Neural cell (in vitro differentiated cells): ENCODE results near the gene MAST4. TPM values are rescaled to one million over a fixed set of nuclear protein-coding genes. Genes with fewer than 3 reads are reported as not detected.

Experiments
- H2AFZ ChIP-seq: fragments of 200-600, 300-800 bp; sonication (generic), shearing (Covaris generic); 2 replicates; pipeline ENCODE4 v1.6.0; 2014; ENCODE audit warnings: low read depth, mild to moderate bottlenecking, antibody characterized with exemption, low read length, moderate library complexity
- H3F3A ChIP-seq: fragments of 200-600 bp; shearing (Covaris generic); 2 replicates; pipeline ENCODE4 v1.6.1; 2016; ENCODE audit warnings: mild to moderate bottlenecking, moderate library complexity, mixed read lengths, antibody characterized with exemption, low read length; ENCODE audit not compliant: insufficient read depth, poor library complexity, severe bottlenecking
- H3K27ac ChIP-seq: fragments of 200-600, 300-800 bp; sonication (generic), shearing (Covaris generic); 2 replicates; pipeline ENCODE4 v1.5.1; 2014; ENCODE audit warnings: mild to moderate bottlenecking, low read length, moderate library complexity
- H3K27me3 ChIP-seq: fragments of 300-800, 200-600 bp; sonication (generic), shearing (Covaris generic); 2 replicates; pipeline ENCODE4 v1.6.0; 2014; ENCODE audit warnings: mild to moderate bottlenecking, low read depth, low read length, moderate library complexity; ENCODE audit not compliant: insufficient read depth
- H3K36me3 ChIP-seq: fragments of 300-800, 200-600 bp; sonication (generic), shearing (Covaris generic); 2 replicates; pipeline ENCODE4 v1.5.1; 2014; ENCODE audit warnings: mild to moderate bottlenecking, antibody characterized with exemption, low read length, moderate library complexity; ENCODE audit not compliant: insufficient read depth
- H3K4me2 ChIP-seq: fragments of 300-800, 200-600 bp; sonication (generic), shearing (Covaris generic); 2 replicates; pipeline ENCODE4 v1.6.0; 2014; ENCODE audit warnings: mild to moderate bottlenecking, low read length
- H3K4me3 ChIP-seq: fragments of 300-800, 200-600 bp; sonication (generic), shearing (Covaris generic); 2 replicates; pipeline ENCODE4 v1.5.1; 2014; ENCODE audit warnings: mild to moderate bottlenecking, low read length, moderate library complexity
- H3K79me2 ChIP-seq: fragments of 200-600 bp; shearing (Covaris generic); replicated peaks from 2 replicates; pipeline ENCODE4 v1.6.0; 2014; ENCODE audit warnings: mild to moderate bottlenecking, low read length, moderate library complexity; ENCODE audit not compliant: insufficient read depth
- H3K9ac ChIP-seq: fragments of 300-800, 200-600 bp; sonication (generic), shearing (Covaris generic); 2 replicates; pipeline ENCODE4 v1.6.1; 2016; ENCODE audit warnings: mild to moderate bottlenecking, low read length, mixed read lengths
- H3K9me2 ChIP-seq: fragments of 200-600 bp; shearing (Covaris generic); 2 replicates; pipeline ENCODE4 v1.6.1; 2016; ENCODE audit warnings: mild to moderate bottlenecking, low read length, mixed read lengths; ENCODE audit not compliant: insufficient read depth
- H3K9me3 ChIP-seq: fragments of 200-600, 300-800 bp; sonication (generic), shearing (Covaris generic); 2 replicates; pipeline ENCODE4 v1.6.1; 2016; ENCODE audit warnings: mild to moderate bottlenecking, mixed run types, low read length, moderate library complexity, mixed read lengths
- H4K20me1 ChIP-seq: fragments of 200-600 bp; shearing (Covaris generic); 2 replicates; pipeline ENCODE4 v1.6.1; 2016; ENCODE audit warnings: mild to moderate bottlenecking, mixed run types; ENCODE audit not compliant: insufficient read depth
- CTCF ChIP-seq: fragments of 450-650 bp; IDR thresholded peaks from 2 replicates; pipeline ENCODE4 v1.5.1; 2014; ENCODE audit warnings: antibody characterized with exemption, mild to moderate bottlenecking, moderate library complexity; ENCODE audit not compliant: poor library complexity, severe bottlenecking
- EP300 ChIP-seq: fragments of 450-650 bp; conservative IDR thresholded peaks from 2 replicates; pipeline ENCODE4 v1.6.1; 2014; ENCODE audit warnings: antibody characterized with exemption, mild to moderate bottlenecking, moderate library complexity; ENCODE audit not compliant: poor library complexity, severe bottlenecking
- EZH2 ChIP-seq: fragments of 200-600, 300-800 bp; shearing (Covaris generic), sonication (generic); IDR thresholded peaks from 2 replicates; pipeline ENCODE4 v1.6.1; 2014; ENCODE audit warnings: antibody characterized with exemption, low read length, borderline replicate concordance, mild to moderate bottlenecking; ENCODE audit not compliant: insufficient read depth, poor library complexity, severe bottlenecking
- MXI1 ChIP-seq: fragments of 450-650 bp; conservative IDR thresholded peaks from 2 replicates; pipeline ENCODE4 v1.6.1; 2014; ENCODE audit warnings: antibody characterized with exemption, mild to moderate bottlenecking; ENCODE audit not compliant: poor library complexity, severe bottlenecking
- POLR2AphosphoS5 ChIP-seq: IDR thresholded peaks from 2 replicates; pipeline ENCODE4 v1.6.1; 2012
- RAD21 ChIP-seq: fragments of 450-650 bp; conservative IDR thresholded peaks from 2 replicates; pipeline ENCODE4 v1.6.1; 2014; ENCODE audit warnings: antibody characterized with exemption, mild to moderate bottlenecking, moderate library complexity
- SMC3 ChIP-seq: fragments of 450-650 bp; conservative IDR thresholded peaks from 2 replicates; pipeline ENCODE4 v1.6.1; 2014; ENCODE audit warnings: antibody characterized with exemption, mild to moderate bottlenecking, moderate library complexity; ENCODE audit not compliant: poor library complexity
- TAF1 ChIP-seq: IDR thresholded peaks from 2 replicates; pipeline ENCODE4 v1.6.1; 2012; ENCODE audit warnings: low read depth
- polyA plus RNA-seq: library from polyadenylated mRNA; depleted of rRNA; stranded (reverse); fragments of >200 nt; gene quantifications from 2 replicates; pipeline ENCODE4 v1.2.3, GENCODE V29; 2014
- TF ChIP-seq, protein P1 (sequence below): IDR thresholded peaks from 2 replicates; pipeline ENCODE4 v1.6.1; 2012; ENCODE audit warnings: borderline replicate concordance

MAST4 gene
- polyA plus RNA-seq, 1 donor from 2014 or later, result 2.3 TPM

DNA sequence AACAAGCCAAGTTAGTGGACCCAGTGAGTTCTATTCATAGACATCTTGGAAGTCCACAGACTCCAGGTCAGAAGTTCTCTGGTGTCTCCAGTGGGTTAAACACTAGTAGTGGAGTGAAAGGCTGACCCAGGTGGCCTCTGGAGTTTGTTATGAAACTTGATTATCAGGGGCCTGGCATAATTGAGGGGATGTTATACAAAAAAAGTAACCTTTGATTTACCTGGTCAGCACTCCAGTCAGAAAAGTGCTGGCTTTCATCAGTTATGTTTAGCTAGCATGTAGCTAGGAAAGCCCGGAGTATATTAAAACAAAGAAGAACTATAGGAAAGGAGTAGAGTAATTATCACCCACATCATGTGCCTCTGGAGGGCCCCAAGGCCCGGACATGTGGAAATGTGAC is 429.3 kb downstream of the MAST4 start:
- Histone ChIP-seq H3F3A (no peaks in the 10 kb centered on the region), H3K79me2 (no peaks in the 10 kb centered on the region), H3K9me3 (no peaks in the 10 kb centered on the region), H3K27ac (no peak overlapping the region), H3K9me2 (no peaks in the 10 kb centered on the region), H3K4me2 (no peak overlapping the region), H3K36me3 (no peaks in the 10 kb centered on the region), H3K4me3 (no peak overlapping the region), H3K27me3 (no peaks in the 10 kb centered on the region), H2AFZ (no peak overlapping the region), H3K9ac (no peak overlapping the region), H4K20me1 (no peaks in the 10 kb centered on the region)
- TF ChIP-seq SMC3, result no peak
- no peak for TF ChIP-seq EP300
- no peak for TF ChIP-seq TAF1
- TF ChIP-seq CTCF, result no peak
- TF ChIP-seq, protein P1, sequence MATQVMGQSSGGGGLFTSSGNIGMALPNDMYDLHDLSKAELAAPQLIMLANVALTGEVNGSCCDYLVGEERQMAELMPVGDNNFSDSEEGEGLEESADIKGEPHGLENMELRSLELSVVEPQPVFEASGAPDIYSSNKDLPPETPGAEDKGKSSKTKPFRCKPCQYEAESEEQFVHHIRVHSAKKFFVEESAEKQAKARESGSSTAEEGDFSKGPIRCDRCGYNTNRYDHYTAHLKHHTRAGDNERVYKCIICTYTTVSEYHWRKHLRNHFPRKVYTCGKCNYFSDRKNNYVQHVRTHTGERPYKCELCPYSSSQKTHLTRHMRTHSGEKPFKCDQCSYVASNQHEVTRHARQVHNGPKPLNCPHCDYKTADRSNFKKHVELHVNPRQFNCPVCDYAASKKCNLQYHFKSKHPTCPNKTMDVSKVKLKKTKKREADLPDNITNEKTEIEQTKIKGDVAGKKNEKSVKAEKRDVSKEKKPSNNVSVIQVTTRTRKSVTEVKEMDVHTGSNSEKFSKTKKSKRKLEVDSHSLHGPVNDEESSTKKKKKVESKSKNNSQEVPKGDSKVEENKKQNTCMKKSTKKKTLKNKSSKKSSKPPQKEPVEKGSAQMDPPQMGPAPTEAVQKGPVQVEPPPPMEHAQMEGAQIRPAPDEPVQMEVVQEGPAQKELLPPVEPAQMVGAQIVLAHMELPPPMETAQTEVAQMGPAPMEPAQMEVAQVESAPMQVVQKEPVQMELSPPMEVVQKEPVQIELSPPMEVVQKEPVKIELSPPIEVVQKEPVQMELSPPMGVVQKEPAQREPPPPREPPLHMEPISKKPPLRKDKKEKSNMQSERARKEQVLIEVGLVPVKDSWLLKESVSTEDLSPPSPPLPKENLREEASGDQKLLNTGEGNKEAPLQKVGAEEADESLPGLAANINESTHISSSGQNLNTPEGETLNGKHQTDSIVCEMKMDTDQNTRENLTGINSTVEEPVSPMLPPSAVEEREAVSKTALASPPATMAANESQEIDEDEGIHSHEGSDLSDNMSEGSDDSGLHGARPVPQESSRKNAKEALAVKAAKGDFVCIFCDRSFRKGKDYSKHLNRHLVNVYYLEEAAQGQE, result no peak

DNA sequence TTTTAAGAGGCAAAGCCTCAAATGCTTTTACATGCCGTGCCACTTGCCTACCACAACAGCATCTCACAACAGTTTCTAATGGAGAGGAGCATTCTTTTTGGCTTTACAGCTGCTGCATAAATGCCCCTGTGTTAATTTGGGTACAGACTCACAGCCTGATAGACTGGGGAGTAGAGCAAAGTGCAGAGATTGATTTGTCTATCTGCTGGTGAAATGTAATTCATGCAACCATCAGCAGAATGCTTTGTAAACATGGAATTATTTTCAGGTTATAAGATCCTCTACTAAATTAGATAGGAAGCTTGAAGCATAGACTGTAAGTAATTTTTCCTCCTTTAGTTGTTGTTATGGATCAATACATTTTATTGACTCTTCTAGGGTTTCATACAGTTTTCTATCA is 430.1 kb downstream of the MAST4 start:
- Histone ChIP-seq H4K20me1 (no peaks in the 10 kb centered on the region), H3K9me2 (no peaks in the 10 kb centered on the region), H3K27ac (no peak overlapping the region), H3K36me3 (no peaks in the 10 kb centered on the region), H3K9me3 (no peaks in the 10 kb centered on the region), H3K4me2 (no peak overlapping the region), H3F3A (no peaks in the 10 kb centered on the region), H3K9ac (no peak overlapping the region), H2AFZ (no peak overlapping the region), H3K79me2 (no peaks in the 10 kb centered on the region), H3K4me3 (no peak overlapping the region), H3K27me3 (no peaks in the 10 kb centered on the region)
- TF ChIP-seq CTCF, result no peak
- TF ChIP-seq EZH2, result no peak
- no peak for TF ChIP-seq TAF1
- no peak for TF ChIP-seq EP300
- no peak for TF ChIP-seq MXI1
- TF ChIP-seq RAD21, result no peak
- TF ChIP-seq, protein P1, result no peak
- TF ChIP-seq POLR2AphosphoS5, result no peak
- no peak for TF ChIP-seq SMC3
